KOPT-K1 (cell line): ENCODE data around the gene VEZT.

Source experiments
- H3K27ac ChIP-seq: fragments of 200-600 bp; sonication (generic); 2 replicates; pipeline ENCODE4 v1.5.1; 2016; ENCODE audit warnings: antibody characterized with exemption, mild to moderate bottlenecking, low read depth, low read length; ENCODE audit not compliant: poor library complexity, severe bottlenecking
- H3K36me3 ChIP-seq: fragments of 200-600 bp; sonication (generic); 2 replicates; pipeline ENCODE4 v1.5.1; 2017; ENCODE audit warnings: antibody characterized with exemption, mild to moderate bottlenecking, low read length, moderate library complexity; ENCODE audit not compliant: insufficient read depth
- H3K9me3 ChIP-seq: fragments of 200-600 bp; sonication (generic); 2 replicates; pipeline ENCODE4 v1.5.1; 2017; ENCODE audit warnings: antibody characterized with exemption, low read length, mild to moderate bottlenecking; ENCODE audit not compliant: insufficient read depth, poor library complexity, severe bottlenecking

The VEZT gene

GRCh38 chr12:95217377-95218149 lies at the start of gene VEZT, which contains the start of gene FGD6:
Gene VEZT, plus strand, starts transcription at chr12:95217807. Its CDS starts 44 bp downstream, at chr12:95217851.
Gene FGD6, minus strand, starts transcription at chr12:95217467. Its CDS starts 227 bp downstream, at chr12:95217240.
- Histone ChIP-seq H3K9me3 (no peaks in the 10 kb centered on the region), H3K27ac (peak within 1 kb of the TSS; percentile 73), H3K36me3 (0 out of 2 replicates have a peak, but pooled peaks cover 8% of the 10 kb centered on the region)

GRCh38 chr12:95168746-95169145 lies 48.9 kb upstream of the VEZT start:
- Histone ChIP-seq H3K36me3 (no peaks in the 10 kb centered on the region), H3K9me3 (no peaks in the 10 kb centered on the region), H3K27ac (no peak overlapping the region)

DNA sequence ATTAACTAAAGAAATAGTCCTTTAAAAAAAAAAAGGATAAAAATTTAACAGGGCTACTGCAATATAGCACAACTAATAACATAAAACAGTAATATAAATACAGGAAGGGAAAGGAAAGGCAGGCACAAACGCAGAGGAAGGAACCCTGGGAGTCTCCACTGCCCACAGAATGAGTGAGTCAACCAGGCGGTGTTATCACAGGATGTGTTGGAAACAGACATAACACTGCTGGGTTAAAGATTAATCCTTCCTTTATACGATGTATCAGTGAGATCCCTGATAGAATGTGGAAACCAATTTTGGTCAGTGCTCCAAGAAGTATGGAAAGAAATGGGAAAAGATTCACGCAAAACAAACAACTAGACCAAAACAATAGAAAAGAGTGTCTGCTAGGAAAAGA lies 48.2 kb upstream of the VEZT start:
- Histone ChIP-seq H3K27ac (no peak overlapping the region), H3K36me3 (no peaks in the 10 kb centered on the region), H3K9me3 (no peaks in the 10 kb centered on the region)

GRCh38 chr12:95173392-95174251 lies 44.0 kb upstream of the VEZT start:
- Histone ChIP-seq H3K36me3 (no peaks in the 10 kb centered on the region), H3K27ac (no peak overlapping the region), H3K9me3 (no peaks in the 10 kb centered on the region)

DNA sequence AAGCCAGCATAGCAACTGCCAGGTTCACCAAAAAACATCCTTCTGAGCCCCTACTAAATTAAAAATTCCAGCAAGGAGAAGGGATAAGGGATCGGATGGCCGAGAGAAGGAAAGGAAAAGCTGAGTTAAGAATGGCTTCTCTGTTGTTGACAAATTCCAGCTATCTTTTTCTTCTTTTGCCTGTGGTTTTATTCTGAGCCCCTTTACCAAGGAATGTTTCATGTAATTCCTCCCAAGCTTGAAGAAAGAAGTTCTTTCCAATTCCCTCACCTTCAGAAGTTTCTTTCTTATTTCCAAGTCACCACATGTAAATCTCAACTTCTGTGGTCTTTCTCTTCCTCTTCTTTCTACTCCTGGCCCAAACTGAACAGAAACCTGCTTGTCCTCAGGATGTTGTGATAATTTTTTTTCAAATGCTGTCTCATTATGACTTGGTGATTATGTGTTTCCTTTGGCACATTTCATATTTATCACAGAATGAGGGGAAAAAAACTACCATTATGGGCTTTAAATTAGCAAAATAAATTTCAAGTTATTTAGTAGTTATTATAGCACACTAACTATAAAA lies 40.3 kb upstream of the VEZT start:
- no peak overlapping the region for H3K27ac ChIP-seq
- no peaks in the 10 kb centered on the region for H3K36me3 ChIP-seq
- no peaks in the 10 kb centered on the region for H3K9me3 ChIP-seq

DNA sequence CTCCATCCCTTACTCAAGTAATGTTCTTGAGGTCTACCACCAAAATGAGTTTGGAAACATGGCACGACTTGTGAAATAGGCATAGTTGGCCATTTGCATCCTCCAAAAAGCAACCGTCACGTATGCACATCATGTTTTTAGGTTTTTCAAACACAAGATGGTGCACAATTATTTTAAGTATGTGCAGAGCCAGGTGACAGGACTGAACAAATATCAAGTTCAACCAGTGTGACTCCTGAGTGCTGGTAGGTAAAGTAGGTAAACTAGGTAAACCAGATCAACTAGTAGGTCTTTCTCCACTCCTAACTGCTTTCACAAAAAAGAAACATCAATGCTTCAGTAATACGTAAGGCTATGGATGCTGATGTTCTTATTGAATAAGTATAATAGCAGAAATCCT lies 39.5 kb upstream of the VEZT start:
- H3K36me3 ChIP-seq, result no peaks in the 10 kb centered on the region
- no peaks in the 10 kb centered on the region for H3K9me3 ChIP-seq
- no peak overlapping the region for H3K27ac ChIP-seq

- no peaks in the 10 kb centered on the region for H3K9me3 ChIP-seq
- H3K27ac ChIP-seq, result no peak overlapping the region
- H3K36me3 ChIP-seq, result no peaks in the 10 kb centered on the region
Measured at GRCh38 chr12:95179011-95179410, 38.6 kb upstream of the VEZT start.

- no peak overlapping the region for H3K27ac ChIP-seq
- no peaks in the 10 kb centered on the region for H3K9me3 ChIP-seq
- no peaks in the 10 kb centered on the region for H3K36me3 ChIP-seq
Measured at GRCh38 chr12:95181103-95181502, 36.5 kb upstream of the VEZT start.

DNA sequence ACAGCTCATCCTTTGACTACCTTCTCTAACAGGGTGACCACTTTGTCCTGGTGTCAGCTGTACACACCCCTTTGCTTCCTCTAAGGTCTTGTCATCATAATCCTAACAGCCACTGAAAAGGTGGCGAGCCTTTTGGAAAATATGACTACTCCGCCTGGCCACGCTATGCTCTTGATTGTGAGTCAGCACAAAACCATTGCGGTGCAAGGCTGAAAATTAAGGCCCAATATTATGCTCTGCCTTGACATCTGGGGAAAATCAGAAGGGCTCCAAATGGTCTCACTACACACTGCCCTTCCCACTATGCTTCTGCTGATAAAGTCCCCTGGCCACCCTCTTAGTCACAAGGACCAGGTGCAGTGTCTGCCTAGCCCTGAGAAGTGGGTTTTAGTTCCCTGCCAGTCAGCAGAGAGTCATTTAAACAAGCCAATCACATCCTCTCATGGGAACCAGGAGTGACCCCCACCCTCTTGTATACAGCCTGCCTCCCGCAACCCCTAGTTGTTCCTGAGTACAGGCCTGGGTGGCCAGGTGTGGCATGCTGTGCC lies 34.7 kb upstream of the VEZT start:
- Histone ChIP-seq H3K27ac (no peak overlapping the region), H3K9me3 (no peaks in the 10 kb centered on the region), H3K36me3 (no peaks in the 10 kb centered on the region)

DNA sequence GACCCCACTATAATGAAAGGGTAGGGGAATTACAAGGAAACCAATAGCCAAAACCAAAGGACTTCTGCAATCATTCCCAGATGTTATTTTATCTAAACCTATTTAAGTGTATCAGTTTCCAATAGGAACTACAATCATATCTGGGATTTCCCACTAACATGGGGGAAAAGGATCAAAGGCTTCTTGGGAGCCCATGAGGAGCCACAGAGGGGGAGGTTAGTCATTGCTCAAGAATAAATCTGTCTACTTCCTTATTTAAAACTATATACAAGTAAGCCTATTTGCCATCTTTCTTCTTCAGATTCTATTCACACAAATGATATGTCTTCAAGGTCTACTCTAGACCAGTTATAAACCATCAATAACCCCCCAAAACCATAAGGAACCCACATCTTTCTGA lies 33.5 kb upstream of the VEZT start:
- no peaks in the 10 kb centered on the region for H3K9me3 ChIP-seq
- H3K27ac ChIP-seq, result no peak overlapping the region
- H3K36me3 ChIP-seq, result no peaks in the 10 kb centered on the region

DNA sequence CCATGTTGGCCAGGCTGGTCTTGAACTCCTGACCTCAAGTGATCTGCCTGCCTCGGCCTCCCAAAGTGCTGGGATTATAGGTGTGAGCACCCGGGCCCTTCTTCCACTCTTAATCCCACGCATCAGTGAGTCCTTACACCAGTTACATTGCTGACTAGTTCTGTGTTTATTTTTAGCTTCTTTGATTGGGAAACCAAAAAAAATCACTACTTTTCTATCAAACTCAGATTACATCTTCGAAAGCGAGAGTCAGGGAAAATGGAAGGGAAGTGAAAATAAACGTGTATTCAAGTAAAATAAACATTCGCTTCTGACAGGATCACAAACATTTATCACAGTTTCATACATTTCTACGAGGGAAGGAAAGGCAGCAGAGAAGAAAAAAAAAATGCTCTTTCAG lies 32.5 kb upstream of the VEZT start:
- H3K27ac ChIP-seq, result no peak overlapping the region
- H3K36me3 ChIP-seq, result no peaks in the 10 kb centered on the region

DNA sequence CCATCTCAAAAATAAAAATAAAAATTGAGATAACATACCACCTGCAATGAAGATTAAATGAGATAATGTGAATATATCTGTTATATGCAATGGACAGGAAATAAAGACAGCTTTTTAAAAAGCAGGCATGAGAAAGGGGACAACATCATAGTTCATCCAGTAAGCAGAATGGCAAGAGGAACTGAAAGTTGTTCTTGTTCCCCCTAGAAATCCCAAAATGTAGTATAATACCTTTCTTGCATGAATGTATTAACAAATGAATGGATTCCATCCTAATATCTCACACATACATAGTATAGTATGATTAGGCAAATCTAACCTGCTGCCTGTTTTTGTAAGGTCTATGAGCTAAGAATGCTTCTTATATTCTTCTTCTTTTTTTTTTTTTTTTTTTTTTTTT lies 31.8 kb upstream of the VEZT start:
- Histone ChIP-seq H3K27ac (no peak overlapping the region), H3K36me3 (no peaks in the 10 kb centered on the region)

More for the DNA sequence above, 32.5 kb upstream of the VEZT start:
- H3K9me3 ChIP-seq, result no peaks in the 10 kb centered on the region

DNA sequence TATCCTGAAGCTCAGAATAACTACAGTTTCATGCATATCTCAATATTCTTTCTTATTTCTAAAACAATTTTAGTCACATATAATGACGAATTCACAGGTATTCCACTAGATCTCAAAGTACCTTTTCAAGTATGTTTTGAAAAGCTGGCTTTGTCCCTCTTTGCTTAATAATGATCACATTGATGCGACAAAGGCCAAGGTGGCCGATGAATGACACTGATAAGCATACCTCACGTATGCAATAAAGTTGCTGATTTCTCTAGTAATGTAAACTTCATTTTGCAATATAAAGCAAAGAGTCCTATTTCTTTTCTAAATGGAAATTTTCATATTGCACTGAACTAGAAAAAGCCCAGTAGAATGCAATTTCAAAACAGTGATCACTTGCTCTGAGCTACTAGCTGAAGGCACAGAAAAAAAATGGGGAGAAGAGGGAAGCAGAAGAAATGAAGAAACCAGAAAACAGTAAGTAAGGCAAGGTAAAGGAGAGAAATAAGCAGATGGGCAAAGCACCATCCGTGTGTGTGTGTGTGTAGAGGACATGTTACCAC lies 29.7 kb upstream of the VEZT start:
- no peak overlapping the region for H3K27ac ChIP-seq
- no peaks in the 10 kb centered on the region for H3K9me3 ChIP-seq
- H3K36me3 ChIP-seq, result no peaks in the 10 kb centered on the region

More for the DNA sequence above, 31.8 kb upstream of the VEZT start:
- H3K9me3 ChIP-seq, result no peaks in the 10 kb centered on the region

DNA sequence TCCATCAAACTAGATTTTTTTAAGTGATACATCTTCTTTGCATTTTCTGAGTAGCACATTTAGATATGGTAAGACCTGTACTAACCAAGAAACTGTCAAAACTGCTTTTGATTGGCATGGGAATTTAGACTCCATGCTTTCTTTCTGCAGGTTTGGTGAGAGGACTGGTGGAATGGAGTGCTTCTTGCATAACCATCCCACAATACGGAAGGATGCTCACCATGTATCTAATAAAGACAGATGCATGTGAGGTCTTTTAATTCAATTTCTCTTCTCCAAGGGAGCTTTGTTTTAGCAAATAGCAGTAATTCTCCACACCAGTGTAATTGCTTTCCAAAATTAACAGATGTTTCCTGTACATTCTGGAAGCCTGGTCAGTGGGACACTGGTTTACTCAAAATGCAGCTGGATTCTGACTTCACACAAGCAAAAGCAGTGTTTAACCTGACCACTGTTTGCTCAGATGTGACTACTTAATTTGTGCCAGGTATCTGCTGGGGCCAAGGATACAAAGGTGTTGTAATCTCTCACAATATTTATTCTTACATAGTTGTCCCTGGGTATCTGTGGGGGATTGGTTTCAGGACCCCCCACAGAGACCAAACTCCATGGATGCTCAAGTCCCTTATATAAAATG lies 26.4 kb upstream of the VEZT start:
- H3K36me3 ChIP-seq, result no peaks in the 10 kb centered on the region
- H3K9me3 ChIP-seq, result no peaks in the 10 kb centered on the region
- no peak overlapping the region for H3K27ac ChIP-seq
